HepG2 (cell line): ENCODE measurements around the gene ZNF415. TPM values are rescaled to one million over a fixed set of nuclear protein-coding genes. Genes with fewer than 3 reads are reported as not detected.

ENCODE experiments used
- ATAC-seq: fragments of 200-7000 bp; cut with Tn5 transposase; 3 replicates; pipeline ENCODE4 v1.9.1; 2020; ENCODE audit warnings: mild to moderate bottlenecking, moderate library complexity
- BruUV-seq: library from RNA; stranded (reverse); fragments of 400-500 nt; replicated peaks from 2 replicates; lab custom pipeline; 2021; lab: Mats Ljungman, UMichigan
- CTCF ChIA-PET: fragments of 300-600 bp; formaldehyde crosslinking; extraction: SDS; loops from one replicate; lab custom pipeline; 2021; ENCODE audit warnings: low total read pairs, inconsistent platforms, low intra/inter-chr PET ratio; lab: Yijun Ruan, JAX
- POLR2A ChIA-PET: fragments of 350-600 bp; sonication (Branson Sonifier 250); formaldehyde crosslinking; loops from one replicate; lab custom pipeline; 2020; ENCODE audit warnings: antibody characterized with exemption, inconsistent platforms; lab: Yijun Ruan, JAX
- DNase-seq: peaks from one replicate; pipeline ENCODE4 v3.0.0-alpha.2; 2015; ENCODE audit warnings: low spot score
- FAIRE-seq: peaks from 3 replicates; lab custom pipeline; 2011; peaks lifted over from hg19 to GRCh38; lab: Jason Lieb, UNC
- H2AFZ ChIP-seq: one replicate; pipeline ENCODE4 v1.6.1; 2011; ENCODE audit warnings: low read length, inconsistent platforms
- H3K27ac ChIP-seq: fragments of 300-600 bp; 3 replicates; pipeline ENCODE4 v1.8.0; 2011; ENCODE audit warnings: mixed run types, mild to moderate bottlenecking, mixed read lengths, low read length, inconsistent platforms; ENCODE audit not compliant: insufficient read depth; ENCODE audit errors: extremely low read length
- H3K27me3 ChIP-seq, 2 experiments: fragments of 200-600 bp in 1 of 2; 2 replicates in 1 of 2; 3 replicates in 1 of 2; pipeline versions ENCODE4 v1.6.0 to v1.8.0; 2011; ENCODE audit warnings: low read length in 2 of 2, mild to moderate bottlenecking in 2 of 2, moderate library complexity in 2 of 2, inconsistent platforms in 1 of 2; ENCODE audit not compliant: insufficient read depth in 2 of 2, control insufficient read depth in 1 of 2
- H3K36me3 ChIP-seq, 2 experiments: fragments of 200-600 bp in 1 of 2; replicated peaks in 1 of 2; 2 replicates in 1 of 2; 3 replicates in 1 of 2; pipeline versions ENCODE4 v1.5.1 to v1.8.0; 2011; ENCODE audit warnings: low read length in 2 of 2, inconsistent platforms in 1 of 2; ENCODE audit not compliant: insufficient read depth in 2 of 2, control insufficient read depth in 1 of 2
- H3K4me1 ChIP-seq: 2 replicates; pipeline ENCODE4 v1.5.1; 2012; ENCODE audit warnings: low read length, inconsistent platforms; ENCODE audit not compliant: insufficient read depth
- H3K4me2 ChIP-seq: 2 replicates; pipeline ENCODE4 v1.6.0; 2011; ENCODE audit warnings: low read depth, low read length, inconsistent platforms
- H3K4me3 ChIP-seq, 3 experiments: fragments of 200-600 bp in 1 of 3; sonication (generic), shearing (Covaris generic) in 1 of 3; replicated peaks in 1 of 3; 2 replicates each; pipeline ENCODE4 v1.5.1; 2011 to 2016; ENCODE audit warnings: low read length in 3 of 3, inconsistent platforms in 2 of 3, low read depth in 2 of 3, mild to moderate bottlenecking in 2 of 3, control low read depth in 1 of 3, mixed read lengths in 1 of 3; ENCODE audit not compliant: insufficient read depth in 1 of 3
- H3K79me2 ChIP-seq: one replicate; pipeline ENCODE4 v1.6.1; 2011; ENCODE audit warnings: low read length, inconsistent platforms; ENCODE audit not compliant: insufficient read depth
- H3K9ac ChIP-seq: 2 replicates; pipeline ENCODE4 v1.6.0; 2011; ENCODE audit warnings: mild to moderate bottlenecking, low read depth, low read length, inconsistent platforms; ENCODE audit not compliant: insufficient read depth
- H3K9me3 ChIP-seq: 2 replicates; pipeline ENCODE4 v1.5.1; 2012; ENCODE audit warnings: mild to moderate bottlenecking, low read length
- H4K20me1 ChIP-seq: 2 replicates; pipeline ENCODE4 v1.6.0; 2011; ENCODE audit warnings: inconsistent platforms, mild to moderate bottlenecking, low read length, moderate library complexity; ENCODE audit not compliant: insufficient read depth
- AHR ChIP-seq: IDR thresholded peaks from 2 replicates; pipeline ENCODE4 v1.6.1; 2018; ENCODE audit warnings: missing genetic modification reagents, missing compliant biosample characterization
- DPF2 ChIP-seq: sonication (generic); formaldehyde crosslinking; IDR thresholded peaks from 2 replicates; pipeline ENCODE4 v1.4.0; 2020; ENCODE audit warnings: mild to moderate bottlenecking, low read depth, missing genetic modification reagents, borderline replicate concordance
- E2F1 ChIP-seq: sonication (generic); formaldehyde crosslinking; IDR thresholded peaks from 2 replicates; pipeline ENCODE4 v1.5.0; 2020; ENCODE audit warnings: missing genetic modification reagents
- EZH2 ChIP-seq: conservative IDR thresholded peaks from 2 replicates; pipeline ENCODE4 v1.6.1; 2012; ENCODE audit warnings: mild to moderate bottlenecking, low read depth, low read length, moderate library complexity
- MTA1 ChIP-seq: sonication (generic); formaldehyde crosslinking; IDR thresholded peaks from 2 replicates; pipeline ENCODE4 v1.4.0; 2020; ENCODE audit warnings: missing genetic modification reagents, mild to moderate bottlenecking, borderline replicate concordance
- POLR2G ChIP-seq: fragments of 200-400 bp; formaldehyde crosslinking; IDR thresholded peaks from 2 replicates; pipeline ENCODE4 v1.6.1; 2018; ENCODE audit warnings: mild to moderate bottlenecking, low read depth, low read length, moderate library complexity
- RAD21 ChIP-seq: fragments of 450-650 bp; formaldehyde crosslinking; IDR thresholded peaks from 2 replicates; pipeline ENCODE4 v1.5.0; 2020; ENCODE audit warnings: mild to moderate bottlenecking
- ZNF180 ChIP-seq: sonication (generic); formaldehyde crosslinking; IDR thresholded peaks from 2 replicates; pipeline ENCODE4 v1.4.0; 2020; ENCODE audit warnings: low read depth, missing genetic modification reagents, borderline replicate concordance
- ZNF260 ChIP-seq: sonication (generic); formaldehyde crosslinking; IDR thresholded peaks from 2 replicates; pipeline ENCODE4 v1.4.0; 2020; ENCODE audit warnings: missing genetic modification reagents, low read depth, mild to moderate bottlenecking, borderline replicate concordance
- ZNF274 ChIP-seq: sonication (generic); formaldehyde crosslinking; IDR thresholded peaks from 2 replicates; pipeline ENCODE4 v1.5.1; 2020; ENCODE audit warnings: mild to moderate bottlenecking, missing genetic modification reagents
- ZNF550 ChIP-seq: sonication (generic); formaldehyde crosslinking; IDR thresholded peaks from 2 replicates; pipeline ENCODE4 v1.4.0; 2020; ENCODE audit warnings: mild to moderate bottlenecking, missing genetic modification reagents, borderline replicate concordance
- ZNF724P ChIP-seq: sonication (generic); formaldehyde crosslinking; IDR thresholded peaks from 2 replicates; pipeline ENCODE4 v1.8.0; 2022; ENCODE audit warnings: missing genetic modification reagents, borderline replicate concordance
- ZNF746 ChIP-seq: sonication (generic); formaldehyde crosslinking; IDR thresholded peaks from 2 replicates; pipeline ENCODE4 v1.8.0; 2022; ENCODE audit warnings: mild to moderate bottlenecking, missing genetic modification reagents
- WGBS: methylation state at CpG from one replicate; pipeline ENCODE4 v1.1.6; 2017; ENCODE audit warnings: low lambda C conversion rate; 5-methylcytosine and 5-hydroxymethylcytosine counted together
- in situ Hi-C: cut with HindIII; loops from 2 replicates; pipeline ENCODE4 v1.10.0; 2017; ENCODE audit warnings: low pct_unique_long_range_greater_than_20kb; ENCODE audit not compliant: extremely low pct_ligation_motif_present
- intact Hi-C: fragments of 100-400 bp; cut with micrococcal nuclease; formaldehyde crosslinking; loops from one replicate; pipeline ENCODE4 v1.10.0; 2022; ENCODE audit not compliant: unreplicated experiment
- polyA plus RNA-seq, 8 experiments: library from polyadenylated mRNA; depleted of rRNA in 3 of 8; stranded (reverse) in 7 of 8; unstranded in 1 of 8; fragments of >200 nt; fragmentation: Illumina TruSeq in 4 of 8; extraction: Trizol in 4 of 8; gene quantifications; 2 replicates each; pipeline versions ENCODE4 v1.2.1 to v1.2.3, GENCODE V29; 2011 to 2016; ENCODE audit warnings: low read depth in 4 of 8, missing spikeins in 1 of 8, mixed read lengths in 1 of 8; ENCODE audit not compliant: insufficient read depth in 1 of 8
- total RNA-seq, 5 experiments: library from RNA; depleted of rRNA; stranded (reverse); fragments of >200 nt; fragmentation: Illumina TruSeq; extraction: Trizol; gene quantifications; 2 replicates each; pipeline ENCODE4 v1.2.3, GENCODE V29; 2016; ENCODE audit warnings: low read depth in 1 of 5
- TF ChIP-seq, protein P1 (sequence below): sonication (generic); formaldehyde crosslinking; IDR thresholded peaks from 2 replicates; pipeline ENCODE4 v1.9.0; 2021; ENCODE audit warnings: missing genetic modification reagents, borderline replicate concordance

Gene ZNF415
- total and polyA plus RNA-seq, 2 of the 13 experiments (the other 11 are each of a cell fraction or from before 2014, with no cell fraction given) = 0.15 to 0.17 TPM

- no peak for DNase-seq
- Histone ChIP-seq H3K36me3 (no peaks in the 10 kb centered on the region), H3K27me3 (no peaks in the 10 kb centered on the region), H2AFZ (no peak overlapping the region), H3K79me2 (no peaks in the 10 kb centered on the region), H3K9ac (no peak overlapping the region), H3K27ac (no peak overlapping the region), H4K20me1 (no peaks in the 10 kb centered on the region), H3K4me1 (peaks cover 15% of the 10 kb centered on the region), H3K4me3 (no peak overlapping the region), H3K4me2 (no peak overlapping the region), H3K9me3 (peaks cover 24% of the 10 kb centered on the region)
- ChIA-PET CTCF (no interaction called here), POLR2A (no interaction called here)
- 40% methylated on average over 6 of the region's 6 CpGs for WGBS
- no peak for FAIRE-seq
- in situ Hi-C loops = no loop called here
- intact Hi-C loops = no loop called here
- TF ChIP-seq ZNF260 (no peak), EZH2 (no peak), ZNF724P (CRISPR knock-in tag) (no peak), ZNF746 (CRISPR knock-in tag) (no peak), E2F1 (CRISPR knock-in tag) (no peak), POLR2G (no peak), MTA1 (CRISPR knock-in tag) (no peak), DPF2 (no peak), ZNF180 (CRISPR knock-in tag) (no peak), ZNF274 (CRISPR knock-in tag) (no peak), ZNF550 (CRISPR knock-in tag) (no peak), AHR (no peak), RAD21 (no peak)
- TF ChIP-seq, protein P1, sequence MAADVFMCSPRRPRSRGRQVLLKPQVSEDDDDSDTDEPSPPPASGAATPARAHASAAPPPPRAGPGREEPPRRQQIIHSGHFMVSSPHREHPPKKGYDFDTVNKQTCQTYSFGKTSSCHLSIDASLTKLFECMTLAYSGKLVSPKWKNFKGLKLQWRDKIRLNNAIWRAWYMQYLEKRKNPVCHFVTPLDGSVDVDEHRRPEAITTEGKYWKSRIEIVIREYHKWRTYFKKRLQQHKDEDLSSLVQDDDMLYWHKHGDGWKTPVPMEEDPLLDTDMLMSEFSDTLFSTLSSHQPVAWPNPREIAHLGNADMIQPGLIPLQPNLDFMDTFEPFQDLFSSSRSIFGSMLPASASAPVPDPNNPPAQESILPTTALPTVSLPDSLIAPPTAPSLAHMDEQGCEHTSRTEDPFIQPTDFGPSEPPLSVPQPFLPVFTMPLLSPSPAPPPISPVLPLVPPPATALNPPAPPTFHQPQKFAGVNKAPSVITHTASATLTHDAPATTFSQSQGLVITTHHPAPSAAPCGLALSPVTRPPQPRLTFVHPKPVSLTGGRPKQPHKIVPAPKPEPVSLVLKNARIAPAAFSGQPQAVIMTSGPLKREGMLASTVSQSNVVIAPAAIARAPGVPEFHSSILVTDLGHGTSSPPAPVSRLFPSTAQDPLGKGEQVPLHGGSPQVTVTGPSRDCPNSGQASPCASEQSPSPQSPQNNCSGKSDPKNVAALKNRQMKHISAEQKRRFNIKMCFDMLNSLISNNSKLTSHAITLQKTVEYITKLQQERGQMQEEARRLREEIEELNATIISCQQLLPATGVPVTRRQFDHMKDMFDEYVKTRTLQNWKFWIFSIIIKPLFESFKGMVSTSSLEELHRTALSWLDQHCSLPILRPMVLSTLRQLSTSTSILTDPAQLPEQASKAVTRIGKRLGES (CRISPR knock-in tag) = no peak
- no TSS peak for BruUV-seq
- no peak for ATAC-seq
Measured at GRCh38 chr19:53131727-53132126, 983 bp downstream of the ZNF415 start.
